HFFc6 (cell line): ENCODE results near the gene ATXN7L3. TPM values are rescaled to one million over a fixed set of nuclear protein-coding genes. Genes with fewer than 3 reads are reported as not detected.

Experiments
- DNase-seq: peaks from one replicate; pipeline ENCODE4 v3.0.0-alpha.2; 2018
- H3K27ac Mint-ChIP-seq: 2 replicates; pipeline ENCODE4 v1.8.0; 2020; ENCODE audit warnings: mild to moderate bottlenecking, mixed read lengths
- H3K27me3 Mint-ChIP-seq: 2 replicates; pipeline ENCODE4 v1.8.0; 2021; ENCODE audit warnings: mild to moderate bottlenecking, moderate library complexity, mixed read lengths; ENCODE audit not compliant: insufficient read depth
- H3K36me3 Mint-ChIP-seq: 2 replicates; pipeline ENCODE4 v1.8.0; 2021; ENCODE audit warnings: low read depth, mixed read lengths
- H3K4me1 Mint-ChIP-seq: 2 replicates; pipeline ENCODE4 v1.8.0; 2020; ENCODE audit warnings: low read depth, mixed read lengths
- H3K4me3 Mint-ChIP-seq: 2 replicates; pipeline ENCODE4 v1.8.0; 2020; ENCODE audit warnings: mild to moderate bottlenecking, moderate library complexity, mixed read lengths
- H3K9me3 Mint-ChIP-seq: 2 replicates; pipeline ENCODE4 v1.8.0; 2020; ENCODE audit warnings: mild to moderate bottlenecking, mixed read lengths
- total RNA-seq, 6 experiments: library from RNA; stranded (reverse); fragmentation: NEBNext Ultra II Directional; extraction: Animal tissue kit (Norgen Biotek cat#: 25700); gene quantifications; 2 replicates in 1 of 6; 3 replicates in 5 of 6; pipeline ENCODE4 v1.2.3, GENCODE V29; 2021
- TF ChIP-seq, protein P1 (sequence below): fragments of 200-600 bp; sonication (generic); IDR thresholded peaks from 2 replicates; pipeline ENCODE4 v1.5.0; 2021; ENCODE audit warnings: antibody characterized with exemption, mild to moderate bottlenecking

ATXN7L3 gene
- total RNA-seq, 6 experiments from 2014 or later, result 61.1 to 72.2 (median 68.4) TPM

DNA sequence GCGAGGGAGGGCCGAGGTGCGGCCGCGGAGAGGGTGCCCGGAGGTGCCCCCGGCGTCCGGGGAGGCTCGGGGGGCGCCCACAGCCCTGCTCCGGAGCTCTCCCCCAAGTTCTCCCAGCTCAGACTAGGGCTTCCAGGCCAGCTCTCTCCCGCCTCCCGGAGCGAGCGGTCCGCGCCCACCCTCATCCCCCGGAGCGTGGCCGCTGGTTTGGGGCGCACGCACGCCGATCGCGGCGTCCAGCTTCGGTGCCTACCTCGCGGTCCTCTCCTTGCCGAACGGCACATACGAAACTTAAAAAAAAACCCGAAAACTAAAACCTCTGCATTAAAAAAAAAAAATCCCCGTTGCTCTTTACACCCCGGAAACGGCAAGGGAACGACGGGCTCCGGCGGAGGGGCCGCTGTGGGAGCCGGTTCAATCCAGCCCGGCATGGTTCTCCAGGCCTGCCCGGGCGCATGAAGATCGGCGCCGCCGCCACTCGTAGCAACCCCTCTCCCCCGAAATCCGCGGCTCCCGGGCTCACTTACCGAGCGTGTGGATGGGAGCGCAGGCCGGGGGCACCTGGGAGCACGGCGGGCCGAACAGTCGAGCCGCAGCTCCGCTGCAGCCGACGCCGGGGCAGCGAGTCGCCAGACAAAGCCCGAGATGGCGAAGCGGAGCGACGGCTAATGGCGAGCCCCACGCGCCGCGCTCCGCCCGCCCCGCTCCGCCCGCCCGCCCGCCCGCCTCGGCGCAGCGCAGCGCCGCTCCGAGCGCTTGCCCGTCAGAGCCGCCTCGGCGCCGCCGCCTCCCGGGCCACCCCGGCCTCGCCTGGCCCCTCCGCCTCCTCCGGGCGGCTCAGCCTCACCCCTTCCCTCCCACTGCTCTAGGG lies 20.8 kb upstream of the ATXN7L3 start:
- H3K27me3 Mint-ChIP-seq, result peaks cover 4% of the 10 kb centered on the region
- peak overlapping the region; percentile 93 for H3K4me3 Mint-ChIP-seq
- no peak for DNase-seq
- H3K9me3 Mint-ChIP-seq, result no peaks in the 10 kb centered on the region
- peaks cover 42% of the 10 kb centered on the region for H3K4me1 Mint-ChIP-seq
- TF ChIP-seq, protein P1, sequence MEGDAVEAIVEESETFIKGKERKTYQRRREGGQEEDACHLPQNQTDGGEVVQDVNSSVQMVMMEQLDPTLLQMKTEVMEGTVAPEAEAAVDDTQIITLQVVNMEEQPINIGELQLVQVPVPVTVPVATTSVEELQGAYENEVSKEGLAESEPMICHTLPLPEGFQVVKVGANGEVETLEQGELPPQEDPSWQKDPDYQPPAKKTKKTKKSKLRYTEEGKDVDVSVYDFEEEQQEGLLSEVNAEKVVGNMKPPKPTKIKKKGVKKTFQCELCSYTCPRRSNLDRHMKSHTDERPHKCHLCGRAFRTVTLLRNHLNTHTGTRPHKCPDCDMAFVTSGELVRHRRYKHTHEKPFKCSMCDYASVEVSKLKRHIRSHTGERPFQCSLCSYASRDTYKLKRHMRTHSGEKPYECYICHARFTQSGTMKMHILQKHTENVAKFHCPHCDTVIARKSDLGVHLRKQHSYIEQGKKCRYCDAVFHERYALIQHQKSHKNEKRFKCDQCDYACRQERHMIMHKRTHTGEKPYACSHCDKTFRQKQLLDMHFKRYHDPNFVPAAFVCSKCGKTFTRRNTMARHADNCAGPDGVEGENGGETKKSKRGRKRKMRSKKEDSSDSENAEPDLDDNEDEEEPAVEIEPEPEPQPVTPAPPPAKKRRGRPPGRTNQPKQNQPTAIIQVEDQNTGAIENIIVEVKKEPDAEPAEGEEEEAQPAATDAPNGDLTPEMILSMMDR, result no peak
- H3K27ac Mint-ChIP-seq, result peak overlapping the region; percentile 87
- H3K36me3 Mint-ChIP-seq, result peaks cover 12% of the 10 kb centered on the region; the same call in 1 of the 2 replicates

GRCh38 chr17:44219616-44220212 lies 20.0 kb upstream of the ATXN7L3 start, which contains the start of gene UBTF:
Gene UBTF, minus strand, starts transcription at chr17:44219675. Its CDS starts 1,446 bp downstream, at chr17:44218229.
- TF ChIP-seq, protein P1, result peak; percentile 13; the same call in 1 of the 2 replicates

GRCh38 chr17:44219108-44219615 lies 19.5 kb upstream of the ATXN7L3 start:
- Mint-ChIP-seq H3K36me3 (peaks cover 25% of the 10 kb centered on the region), H3K27me3 (peaks cover 4% of the 10 kb centered on the region), H3K4me1 (peaks cover 42% of the 10 kb centered on the region), H3K9me3 (no peaks in the 10 kb centered on the region), H3K27ac (no peak overlapping the region), H3K4me3 (no peak overlapping the region; the same call in 1 of the 2 replicates)
- TF ChIP-seq, protein P1, result peak; percentile 48
- DNase-seq, result no peak

More at GRCh38 chr17:44219616-44220212, 20.0 kb upstream of the ATXN7L3 start, which contains the start of gene UBTF:
- Mint-ChIP-seq H3K4me1 (peaks cover 42% of the 10 kb centered on the region), H3K27ac (peak within 1 kb of the TSS; percentile 86), H3K4me3 (peak within 1 kb of the TSS; percentile 93), H3K9me3 (no peaks in the 10 kb centered on the region), H3K36me3 (peaks cover 19% of the 10 kb centered on the region), H3K27me3 (peaks cover 4% of the 10 kb centered on the region)
- DNase-seq, result no peak

- TF ChIP-seq, protein P1, result peak; percentile 77
- Mint-ChIP-seq H3K4me3 (peak overlapping the region; percentile 81), H3K27ac (peak overlapping the region; percentile 41), H3K4me1 (peaks cover 37% of the 10 kb centered on the region), H3K27me3 (peaks cover 5% of the 10 kb centered on the region), H3K9me3 (no peaks in the 10 kb centered on the region), H3K36me3 (peaks cover 30% of the 10 kb centered on the region)
- peak; percentile 62 for DNase-seq
Measured at GRCh38 chr17:44218344-44219107, 18.8 kb upstream of the ATXN7L3 start.

- Mint-ChIP-seq H3K27me3 (peaks cover 9% of the 10 kb centered on the region), H3K4me1 (peaks cover 30% of the 10 kb centered on the region), H3K9me3 (no peaks in the 10 kb centered on the region), H3K4me3 (peak overlapping the region; percentile 81), H3K36me3 (peaks cover 32% of the 10 kb centered on the region), H3K27ac (peak overlapping the region; percentile 41)
- TF ChIP-seq, protein P1, result no peak
- no peak for DNase-seq
Measured at GRCh38 chr17:44217738-44218343, 18.2 kb upstream of the ATXN7L3 start.
